ENCODE measurements around the gene FTO.

DNA sequence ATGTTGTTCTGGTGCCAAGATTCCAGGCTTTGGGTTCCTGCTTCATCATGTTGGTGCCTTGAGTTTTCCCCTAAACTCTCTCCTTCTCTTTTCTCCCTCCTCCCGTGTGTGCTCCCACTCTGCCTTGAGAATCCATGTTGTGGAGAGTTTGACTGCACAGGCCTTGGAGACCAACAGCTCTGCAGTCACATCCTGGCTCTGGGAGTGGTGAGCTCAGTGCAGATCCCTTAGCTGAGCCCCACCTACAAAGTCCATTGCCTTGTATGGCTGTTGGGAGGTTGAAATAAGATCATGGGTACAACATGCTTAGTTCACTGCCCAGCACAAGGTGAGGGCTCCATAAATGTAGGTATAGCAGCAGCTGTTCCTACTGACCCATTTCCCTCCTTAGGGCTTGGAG, 496.8 kb downstream of the FTO start:
- TF ChIP-seq, protein P1, sequence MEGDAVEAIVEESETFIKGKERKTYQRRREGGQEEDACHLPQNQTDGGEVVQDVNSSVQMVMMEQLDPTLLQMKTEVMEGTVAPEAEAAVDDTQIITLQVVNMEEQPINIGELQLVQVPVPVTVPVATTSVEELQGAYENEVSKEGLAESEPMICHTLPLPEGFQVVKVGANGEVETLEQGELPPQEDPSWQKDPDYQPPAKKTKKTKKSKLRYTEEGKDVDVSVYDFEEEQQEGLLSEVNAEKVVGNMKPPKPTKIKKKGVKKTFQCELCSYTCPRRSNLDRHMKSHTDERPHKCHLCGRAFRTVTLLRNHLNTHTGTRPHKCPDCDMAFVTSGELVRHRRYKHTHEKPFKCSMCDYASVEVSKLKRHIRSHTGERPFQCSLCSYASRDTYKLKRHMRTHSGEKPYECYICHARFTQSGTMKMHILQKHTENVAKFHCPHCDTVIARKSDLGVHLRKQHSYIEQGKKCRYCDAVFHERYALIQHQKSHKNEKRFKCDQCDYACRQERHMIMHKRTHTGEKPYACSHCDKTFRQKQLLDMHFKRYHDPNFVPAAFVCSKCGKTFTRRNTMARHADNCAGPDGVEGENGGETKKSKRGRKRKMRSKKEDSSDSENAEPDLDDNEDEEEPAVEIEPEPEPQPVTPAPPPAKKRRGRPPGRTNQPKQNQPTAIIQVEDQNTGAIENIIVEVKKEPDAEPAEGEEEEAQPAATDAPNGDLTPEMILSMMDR (IDR thresholded peaks at IDR 0.05; ENCODE audit: poor library complexity) = no peak
- no peak for TF ChIP-seq EZH2 (IDR thresholded peaks at IDR 0.05; ENCODE audit: borderline replicate concordance)
- no peak for TF ChIP-seq EZH2phosphoT487 (IDR thresholded peaks at IDR 0.05; ENCODE audit: low read depth, severe bottlenecking, unreplicated experiment)

Measured in hepatocyte (in vitro differentiated cells).